ENCODE measurements around the gene SMPX. TPM values are rescaled to one million over a fixed set of nuclear protein-coding genes. Genes with fewer than 3 reads are reported as not detected.

SMPX gene
- polyA plus RNA-seq, 4 donors, result 0.25 to 0.39 (median 0.29) TPM

GRCh38 chrX:21659320-21659719, 98.6 kb downstream of the SMPX start:
- no peak for DNase-seq (ENCODE audit: low read depth in 4 of 4, low spot score in 3 of 4)

GRCh38 chrX:21658746-21659145, 99.2 kb downstream of the SMPX start:
- DNase-seq (ENCODE audit: low read depth in 4 of 4, low spot score in 3 of 4), result no peak

GRCh38 chrX:21658152-21658737, 99.7 kb downstream of the SMPX start, which contains the start of gene KLHL34:
TSS of gene KLHL34 (minus strand) at chrX:21658330. CDS start at chrX:21657788, 542 bp downstream.
- no peak for DNase-seq (ENCODE audit: low read depth in 4 of 4, low spot score in 3 of 4)

- no peak for DNase-seq (ENCODE audit: low read depth in 4 of 4, low spot score in 3 of 4)
These were observed 100.4 kb downstream of the SMPX start for GRCh38 chrX:21657318-21658151.

GRCh38 chrX:21656587-21657317, 101.2 kb downstream of the SMPX start:
- DNase-seq (ENCODE audit: low read depth in 4 of 4, low spot score in 3 of 4), result no peak

Other genes starting within 250 kb of the SMPX start
- under 1 TPM in 3 of 4 donors, not detected in 1; 0.04 to 0.12 (median 0.07) TPM for gene KLHL34, start 99.8 kb downstream of the SMPX start, polyA plus RNA-seq (ENCODE audit: insufficient read length in 4 of 4)
- gene MBTPS2, start 81.5 kb upstream of the SMPX start, polyA plus RNA-seq (ENCODE audit: insufficient read length in 4 of 4), result 10 to 100 TPM; 32.9 to 39.9 (median 36.6) TPM
- gene YY2, start 97.9 kb upstream of the SMPX start, polyA plus RNA-seq (ENCODE audit: insufficient read length in 4 of 4), result 1 to 10 TPM; 2.5 to 3.9 (median 2.9) TPM
- 100 to 1,000 TPM; 147 to 175 (median 160) TPM for gene SMS, start 182.6 kb upstream of the SMPX start, polyA plus RNA-seq (ENCODE audit: insufficient read length in 4 of 4)

Data from right renal pelvis (tissue), 4 donors.